GM21723 (cell line): ENCODE results near the gene NEK7.
A peak's percentile ranks its signal among the peaks of the same experiment; 100 is the strongest.

Source experiments
- ATAC-seq: cut with Tn5 transposase; IDR thresholded peaks from one replicate; pipeline ENCODE4 v1.9.1; 2021; ENCODE audit warnings: mild to moderate bottlenecking, moderate library complexity; ENCODE audit not compliant: unreplicated experiment

The NEK7 gene

GRCh38 chr1:198141668-198142351 is 15.0 kb upstream of the NEK7 start:
- ATAC-seq, result no peak

GRCh38 chr1:198143797-198144196 is 13.0 kb upstream of the NEK7 start:
- ATAC-seq, result peak; percentile 80

DNA sequence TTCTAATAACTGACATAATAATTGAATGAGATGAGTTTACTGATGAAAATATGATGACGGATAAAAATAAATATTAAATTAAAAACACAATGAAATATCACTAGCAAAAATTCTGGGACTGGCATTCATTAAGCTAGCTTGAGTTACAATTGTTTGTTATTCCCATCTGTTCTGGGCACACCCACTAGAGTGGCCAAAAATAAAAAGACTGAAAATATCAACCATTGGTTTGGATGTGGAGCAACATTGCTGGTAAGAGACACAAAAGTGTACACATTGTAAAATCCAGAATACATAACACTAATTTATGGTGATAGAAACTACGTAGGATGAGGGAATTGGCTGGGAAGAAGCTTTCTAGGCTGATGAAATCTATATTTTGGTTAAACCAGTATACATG is 9.6 kb upstream of the NEK7 start:
- ATAC-seq, result no peak

GRCh38 chr1:198150369-198150768 is 6.4 kb upstream of the NEK7 start:
- no peak for ATAC-seq

- ATAC-seq, result no peak
These were observed 5.1 kb upstream of the NEK7 start for GRCh38 chr1:198151688-198152087.

GRCh38 chr1:198153103-198153502 is 3.7 kb upstream of the NEK7 start:
- no peak for ATAC-seq

- ATAC-seq, result no peak
These were observed 3.0 kb upstream of the NEK7 start for GRCh38 chr1:198153804-198154203.

DNA sequence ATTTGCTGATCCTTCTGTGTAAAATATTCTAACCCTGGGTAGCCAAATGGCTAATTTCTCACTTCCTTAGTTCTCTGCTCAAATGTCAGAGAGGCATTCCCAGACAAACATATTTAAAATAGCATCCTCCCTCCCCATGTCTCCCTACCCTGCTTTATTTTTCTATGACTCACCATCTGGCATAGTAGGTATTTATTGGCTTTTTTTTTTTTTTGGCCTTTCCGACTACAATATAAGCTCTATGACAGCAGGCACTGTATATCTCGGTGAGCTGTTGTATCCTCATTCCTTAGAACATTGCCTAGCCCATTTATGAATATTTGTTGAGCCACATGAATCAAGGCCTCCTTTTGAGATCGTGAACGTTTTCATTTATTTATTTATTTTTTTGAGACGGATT is 1.5 kb upstream of the NEK7 start:
- ATAC-seq, result no peak

GRCh38 chr1:198156111-198156744 is 570 bp upstream of the NEK7 start:
- peak; percentile 29 for ATAC-seq

DNA sequence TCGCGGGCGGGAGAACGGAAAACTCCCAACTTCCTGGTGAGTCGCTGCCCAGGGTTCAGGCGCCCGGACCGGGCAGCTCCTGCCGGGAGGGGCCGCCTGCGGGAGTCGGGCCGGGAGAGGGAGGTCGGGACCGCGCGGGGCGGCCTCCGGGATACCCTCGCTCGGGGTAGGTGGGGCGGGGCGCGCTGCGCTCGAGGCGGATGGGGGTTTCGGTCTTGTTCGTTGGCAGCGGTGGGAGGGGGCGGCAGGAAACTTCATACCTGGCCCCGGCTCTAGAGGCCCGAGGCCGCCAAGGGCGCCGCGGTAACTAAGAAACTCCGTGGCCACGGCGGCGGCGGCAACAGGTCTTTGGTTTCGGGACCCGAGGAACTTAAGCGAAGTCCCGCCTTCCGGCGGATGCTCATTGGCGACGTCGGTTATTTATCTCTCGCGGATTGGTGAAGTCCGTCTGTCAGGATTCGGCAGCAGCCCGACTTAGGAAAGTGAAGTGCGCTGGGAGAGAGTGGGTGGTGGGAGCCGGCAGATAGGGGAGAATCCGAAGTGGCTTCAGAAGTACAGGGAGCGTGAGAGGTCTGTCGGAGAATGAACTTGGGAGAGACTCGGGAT is 546 bp downstream of the NEK7 start:
- ATAC-seq, result peak; percentile 51

GRCh38 chr1:198157847-198158725 is 1.3 kb downstream of the NEK7 start:
- ATAC-seq, result no peak

- ATAC-seq, result peak; percentile 71
These were observed 2.2 kb downstream of the NEK7 start for GRCh38 chr1:198158735-198159589.

DNA sequence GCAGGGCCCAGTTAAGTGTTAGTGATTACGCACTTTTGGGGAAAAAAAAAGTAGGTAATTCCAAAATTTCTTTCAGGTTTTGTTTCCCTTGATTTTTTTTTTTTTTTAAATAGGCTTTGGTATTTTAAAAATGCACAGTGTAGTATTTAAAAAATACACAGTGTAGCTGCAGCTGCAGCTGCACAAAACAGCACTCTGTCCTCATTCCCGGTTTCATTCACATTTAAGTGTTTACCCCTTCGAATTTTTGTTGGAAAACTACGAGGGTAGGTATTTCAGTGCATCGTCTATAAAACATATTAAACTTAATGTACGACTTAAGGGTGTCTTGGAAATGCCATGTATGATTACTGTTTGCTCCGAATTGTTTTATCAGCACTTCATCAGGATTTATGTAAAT is 3.4 kb downstream of the NEK7 start:
- no peak for ATAC-seq

DNA sequence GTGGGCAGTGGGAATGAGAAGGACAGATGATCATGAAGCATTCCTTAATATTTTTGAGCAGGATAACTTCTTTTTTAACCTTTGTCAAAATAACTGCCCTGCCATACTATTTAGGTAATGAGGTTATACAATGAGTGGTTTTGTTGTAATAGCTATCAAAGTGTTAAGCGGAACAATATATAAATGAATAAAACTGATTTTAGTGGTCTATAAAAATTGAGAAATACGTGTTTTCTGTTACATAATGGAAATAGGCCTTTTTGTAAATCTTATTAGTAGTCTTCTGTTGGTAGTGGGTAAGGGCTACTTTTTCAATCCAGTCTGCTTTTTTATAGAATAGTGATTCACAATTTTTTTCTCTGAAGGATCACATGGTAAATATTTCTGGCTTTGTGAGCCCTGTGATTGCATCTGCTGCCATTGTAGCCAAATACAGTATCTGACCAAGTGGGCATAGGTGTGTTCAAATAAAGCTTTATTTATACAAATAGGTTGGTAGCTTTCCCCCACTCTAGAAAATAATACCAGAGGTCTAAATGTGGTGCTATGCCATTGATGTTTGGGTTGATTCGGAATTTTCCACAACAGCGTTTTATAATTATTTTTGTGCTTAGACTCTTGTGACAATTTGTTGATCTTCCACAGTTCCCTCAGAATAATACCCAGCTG is 4.3 kb downstream of the NEK7 start:
- ATAC-seq, result no peak

DNA sequence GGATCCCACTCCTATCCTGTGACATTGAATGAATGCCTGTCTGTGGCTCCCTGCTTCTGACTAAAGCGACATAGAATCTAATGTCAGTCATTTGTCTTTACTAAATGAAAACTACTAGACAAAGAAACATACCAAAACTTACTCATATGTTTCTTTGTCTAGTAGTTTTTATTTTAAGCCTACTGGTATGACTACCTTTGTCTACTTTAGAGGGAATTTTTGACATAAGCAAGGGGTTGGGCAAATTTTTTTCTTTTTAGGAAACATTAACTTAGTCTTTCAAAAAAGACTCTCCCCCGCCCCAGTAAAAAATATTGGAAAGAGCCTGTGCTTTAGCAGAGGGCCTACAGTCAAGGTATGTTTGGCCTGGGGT is 4.9 kb downstream of the NEK7 start:
- ATAC-seq, result no peak

- ATAC-seq, result no peak
These were observed 5.4 kb downstream of the NEK7 start for GRCh38 chr1:198162091-198162767.

DNA sequence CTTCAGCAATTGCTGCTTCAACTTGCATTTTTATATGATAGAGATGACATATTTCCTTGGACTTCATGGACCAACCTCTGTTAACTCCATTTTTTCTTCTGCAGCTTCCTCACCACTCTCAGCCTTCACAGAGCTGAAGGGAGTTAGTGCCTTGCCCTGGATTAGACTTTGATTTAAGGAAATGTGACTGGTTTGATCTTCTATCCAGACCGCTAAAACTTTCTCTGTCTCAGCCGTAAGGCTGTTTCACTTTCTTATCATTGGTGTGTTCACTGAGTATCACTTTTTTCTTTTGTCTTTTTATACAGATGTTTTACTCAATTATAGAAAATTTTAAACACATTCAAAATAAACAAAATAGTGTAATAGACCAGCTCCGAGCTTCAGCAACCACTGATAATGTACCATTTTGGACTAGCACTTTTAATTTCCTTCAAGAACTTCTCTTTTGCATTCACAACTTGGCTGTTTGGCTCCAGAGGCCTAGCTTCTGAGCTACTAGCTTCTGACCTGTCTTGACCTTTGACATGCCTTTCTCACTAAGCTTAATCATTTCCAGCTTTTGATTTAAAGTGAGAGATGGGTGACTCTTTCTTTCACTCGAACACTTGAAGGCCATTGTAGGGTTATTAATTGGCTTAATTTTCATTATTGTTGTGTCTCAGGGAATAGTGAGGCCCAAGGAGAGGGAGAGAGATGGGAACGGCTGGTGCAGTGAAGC is 9.3 kb downstream of the NEK7 start:
- ATAC-seq, result peak; percentile 48

- ATAC-seq, result no peak
These were observed 10.1 kb downstream of the NEK7 start for GRCh38 chr1:198166900-198167299.

DNA sequence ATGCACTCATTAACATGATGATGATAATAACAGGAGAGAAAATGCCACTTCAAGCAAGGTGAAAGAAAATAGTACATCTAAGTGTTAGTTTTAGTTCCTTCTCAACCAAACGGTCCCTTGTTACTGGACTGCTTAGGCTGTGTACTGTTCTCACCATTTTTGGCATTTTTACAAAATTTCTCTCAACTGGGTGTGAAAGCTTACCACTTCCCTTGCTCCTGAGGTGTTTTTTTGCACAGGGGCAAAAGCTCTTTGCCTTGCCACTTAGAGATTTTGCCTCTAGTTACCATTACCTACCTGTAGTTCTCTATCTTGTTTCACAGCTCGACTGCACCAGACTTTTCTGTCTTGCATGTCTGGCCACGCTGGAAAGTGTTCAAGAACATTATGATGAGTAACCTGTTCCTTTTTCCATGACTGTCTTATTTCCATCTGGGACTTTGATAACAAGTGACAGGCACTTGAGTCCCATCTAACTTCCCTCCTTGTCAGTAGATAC is 10.7 kb downstream of the NEK7 start:
- ATAC-seq, result peak; percentile 57
